ENCODE data around the gene PACS2. TPM values are rescaled to one million over a fixed set of nuclear protein-coding genes. Genes with fewer than 3 reads are reported as not detected.

PACS2 gene
- total RNA-seq, 1 experiment from 2014 or later: 55.2 TPM

GRCh38 chr14:105410642-105411016 is 96.1 kb downstream of the PACS2 start:
- TF ChIP-seq POLR2AphosphoS5 (IDR thresholded peaks at IDR 0.05; ENCODE audit: low read depth, low read length): no peak
- TF ChIP-seq SIN3A (IDR thresholded peaks at IDR 0.05; ENCODE audit: borderline replicate concordance, insufficient read depth, low read depth, low read length): no peak
- ATAC-seq: no peak
- in situ Hi-C loops (cut with HindIII; ENCODE audit: low pct_unique_long_range_greater_than_20kb, low sequenced_read_pairs): no loop called here
- BruUV-seq (replicated peaks): no TSS peak
- intact Hi-C loops (cut with micrococcal nuclease; ENCODE audit: unreplicated experiment): no loop called here
- Histone ChIP-seq H3K36me3 (ENCODE audit: control insufficient read depth, insufficient read depth, low read length) (no peaks in the 10 kb centered on the region), H3K9me3 (ENCODE audit: control insufficient read depth, insufficient read depth, low read depth, low read length) (no peaks in the 10 kb centered on the region), H3K4me3 (ENCODE audit: low read depth in 2 of 2, low read length in 2 of 2) (peak overlapping the region; percentile 27 to 36; a peak in 2 of 4 replicates), H3K27me3 (ENCODE audit: control insufficient read depth, insufficient read depth, low read length) (no peaks in the 10 kb centered on the region), H3K27ac (ENCODE audit: low read length) (no peak overlapping the region), H3K4me1 (ENCODE audit: control insufficient read depth, insufficient read depth, low read length) (no peaks in the 10 kb centered on the region)
- no peak for DNase-seq (ENCODE audit: low read depth, low spot score)
- CTCF ChIA-PET: no interaction called here
- POLR2A ChIA-PET: interaction anchor here (0.7 kb wide), 1 partner anchor 397 kb away, joined by 3 read pairs; no protein-coding TSS in a partner anchor

- H3K27me3 ChIP-seq (ENCODE audit: control insufficient read depth, insufficient read depth, low read length): no peaks in the 10 kb centered on the region
- POLR2A ChIA-PET: interaction anchor here (0.7 kb wide), 1 partner anchor 398 kb away, joined by 3 read pairs; no protein-coding TSS in a partner anchor
- no TSS peak for BruUV-seq (replicated peaks)
- H3K27ac ChIP-seq (ENCODE audit: low read length): no peak overlapping the region
- no peaks in the 10 kb centered on the region for H3K9me3 ChIP-seq (ENCODE audit: control insufficient read depth, insufficient read depth, low read depth, low read length)
- in situ Hi-C loops (cut with HindIII; ENCODE audit: low pct_unique_long_range_greater_than_20kb, low sequenced_read_pairs): no loop called here
- peak overlapping the region; percentile 27 to 36 for H3K4me3 ChIP-seq (ENCODE audit: low read depth in 2 of 2, low read length in 2 of 2)
- no peaks in the 10 kb centered on the region for H3K4me1 ChIP-seq (ENCODE audit: control insufficient read depth, insufficient read depth, low read length)
- DNase-seq (ENCODE audit: low read depth, low spot score): no peak
- no peaks in the 10 kb centered on the region for H3K36me3 ChIP-seq (ENCODE audit: control insufficient read depth, insufficient read depth, low read length)
- TF ChIP-seq REST (IDR thresholded peaks at IDR 0.05; ENCODE audit: insufficient read depth in 1 of 2, low read depth in 2 of 2, low read length in 1 of 2) (no peak), TCF7L2 (IDR thresholded peaks at IDR 0.05; ENCODE audit: low read depth, low read length) (no peak), POLR2AphosphoS5 (IDR thresholded peaks at IDR 0.05; ENCODE audit: low read depth, low read length) (no peak), SIN3A (IDR thresholded peaks at IDR 0.05; ENCODE audit: borderline replicate concordance, insufficient read depth, low read depth, low read length) (no peak), CTCF (IDR thresholded peaks at IDR 0.05) (no peak)
- intact Hi-C loops (cut with micrococcal nuclease; ENCODE audit: unreplicated experiment): no loop called here
- ATAC-seq: peak; percentile 73
- CTCF ChIA-PET: no interaction called here
Observed at GRCh38 chr14:105411017-105411941, 96.7 kb downstream of the PACS2 start.
